Esophagus squamous epithelium (tissue), 4 donors: ENCODE measurements around the gene PRKAB1.

Experiments
- POLR2A ChIP-seq, 4 donors: fragments of 450-650 bp; IDR thresholded peaks; one replicate each; pipeline ENCODE4 v1.6.1; 2017; ENCODE audit warnings: antibody characterized with exemption in 4 of 4, mild to moderate bottlenecking in 4 of 4, moderate library complexity in 3 of 4
- TF ChIP-seq, protein P1 (sequence below), 6 experiments: fragments of 450-650 bp in 4 of 6; fragments of 200-600 bp in 2 of 6; sonication (generic) in 2 of 6; IDR thresholded peaks; one replicate each; pipeline ENCODE4 v1.5.1; 2016 to 2019; ENCODE audit warnings: antibody characterized with exemption in 6 of 6, mild to moderate bottlenecking in 4 of 6, moderate library complexity in 4 of 6

DNA sequence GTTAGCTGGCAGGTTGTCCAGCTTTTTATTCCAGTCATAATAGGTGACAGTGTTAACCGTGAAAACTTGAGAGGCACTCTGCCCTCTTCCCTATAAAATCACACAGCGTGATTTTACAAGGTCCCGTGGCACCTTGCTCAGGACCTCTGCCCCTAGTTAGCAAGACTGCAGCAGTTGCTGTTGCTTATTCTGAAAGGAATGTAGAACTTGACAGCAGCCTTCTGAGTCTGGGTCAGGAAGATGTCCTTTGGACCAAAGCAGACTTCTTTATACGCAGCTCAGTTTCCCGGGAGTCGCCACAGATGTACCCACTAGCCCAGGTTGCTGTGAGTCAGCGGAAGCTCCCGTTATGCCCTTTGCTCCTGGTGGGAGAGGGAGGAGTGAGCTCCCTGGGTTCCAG, 13.2 kb downstream of the PRKAB1 start:
- TF ChIP-seq, protein P1, sequence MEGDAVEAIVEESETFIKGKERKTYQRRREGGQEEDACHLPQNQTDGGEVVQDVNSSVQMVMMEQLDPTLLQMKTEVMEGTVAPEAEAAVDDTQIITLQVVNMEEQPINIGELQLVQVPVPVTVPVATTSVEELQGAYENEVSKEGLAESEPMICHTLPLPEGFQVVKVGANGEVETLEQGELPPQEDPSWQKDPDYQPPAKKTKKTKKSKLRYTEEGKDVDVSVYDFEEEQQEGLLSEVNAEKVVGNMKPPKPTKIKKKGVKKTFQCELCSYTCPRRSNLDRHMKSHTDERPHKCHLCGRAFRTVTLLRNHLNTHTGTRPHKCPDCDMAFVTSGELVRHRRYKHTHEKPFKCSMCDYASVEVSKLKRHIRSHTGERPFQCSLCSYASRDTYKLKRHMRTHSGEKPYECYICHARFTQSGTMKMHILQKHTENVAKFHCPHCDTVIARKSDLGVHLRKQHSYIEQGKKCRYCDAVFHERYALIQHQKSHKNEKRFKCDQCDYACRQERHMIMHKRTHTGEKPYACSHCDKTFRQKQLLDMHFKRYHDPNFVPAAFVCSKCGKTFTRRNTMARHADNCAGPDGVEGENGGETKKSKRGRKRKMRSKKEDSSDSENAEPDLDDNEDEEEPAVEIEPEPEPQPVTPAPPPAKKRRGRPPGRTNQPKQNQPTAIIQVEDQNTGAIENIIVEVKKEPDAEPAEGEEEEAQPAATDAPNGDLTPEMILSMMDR (IDR thresholded peaks at IDR 0.05) = no peak
- TF ChIP-seq POLR2A (IDR thresholded peaks at IDR 0.05) = no peak
